Measurements from ENCODE around the gene AP4S1.

Gene AP4S1

DNA sequence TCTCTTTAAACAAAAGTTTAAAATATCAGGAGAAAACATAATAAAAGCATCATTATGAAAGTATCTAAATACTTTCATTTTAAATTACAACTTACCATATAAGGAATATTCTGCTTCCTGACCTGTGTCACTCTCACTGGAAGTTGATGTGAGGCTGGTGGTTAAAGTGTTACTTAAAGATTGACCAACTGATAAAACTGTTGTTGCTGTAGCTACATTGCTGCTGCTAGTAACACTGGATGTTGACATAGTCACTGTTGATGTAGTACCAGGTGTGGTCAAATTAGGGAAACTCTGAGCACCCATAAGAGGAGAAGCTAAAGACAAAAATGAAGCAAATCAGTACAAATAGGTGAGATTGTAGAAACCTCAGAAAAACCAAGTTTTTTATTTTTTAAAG, 102.2 kb downstream of the AP4S1 start (continued):
- TF ChIP-seq KLF9 (tag by site-specific recombination; IDR thresholded peaks at IDR 0.05; ENCODE audit: low read depth) = no peak
- TF ChIP-seq, protein P1, sequence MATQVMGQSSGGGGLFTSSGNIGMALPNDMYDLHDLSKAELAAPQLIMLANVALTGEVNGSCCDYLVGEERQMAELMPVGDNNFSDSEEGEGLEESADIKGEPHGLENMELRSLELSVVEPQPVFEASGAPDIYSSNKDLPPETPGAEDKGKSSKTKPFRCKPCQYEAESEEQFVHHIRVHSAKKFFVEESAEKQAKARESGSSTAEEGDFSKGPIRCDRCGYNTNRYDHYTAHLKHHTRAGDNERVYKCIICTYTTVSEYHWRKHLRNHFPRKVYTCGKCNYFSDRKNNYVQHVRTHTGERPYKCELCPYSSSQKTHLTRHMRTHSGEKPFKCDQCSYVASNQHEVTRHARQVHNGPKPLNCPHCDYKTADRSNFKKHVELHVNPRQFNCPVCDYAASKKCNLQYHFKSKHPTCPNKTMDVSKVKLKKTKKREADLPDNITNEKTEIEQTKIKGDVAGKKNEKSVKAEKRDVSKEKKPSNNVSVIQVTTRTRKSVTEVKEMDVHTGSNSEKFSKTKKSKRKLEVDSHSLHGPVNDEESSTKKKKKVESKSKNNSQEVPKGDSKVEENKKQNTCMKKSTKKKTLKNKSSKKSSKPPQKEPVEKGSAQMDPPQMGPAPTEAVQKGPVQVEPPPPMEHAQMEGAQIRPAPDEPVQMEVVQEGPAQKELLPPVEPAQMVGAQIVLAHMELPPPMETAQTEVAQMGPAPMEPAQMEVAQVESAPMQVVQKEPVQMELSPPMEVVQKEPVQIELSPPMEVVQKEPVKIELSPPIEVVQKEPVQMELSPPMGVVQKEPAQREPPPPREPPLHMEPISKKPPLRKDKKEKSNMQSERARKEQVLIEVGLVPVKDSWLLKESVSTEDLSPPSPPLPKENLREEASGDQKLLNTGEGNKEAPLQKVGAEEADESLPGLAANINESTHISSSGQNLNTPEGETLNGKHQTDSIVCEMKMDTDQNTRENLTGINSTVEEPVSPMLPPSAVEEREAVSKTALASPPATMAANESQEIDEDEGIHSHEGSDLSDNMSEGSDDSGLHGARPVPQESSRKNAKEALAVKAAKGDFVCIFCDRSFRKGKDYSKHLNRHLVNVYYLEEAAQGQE (tag by site-specific recombination; IDR thresholded peaks at IDR 0.05) = no peak
- TF ChIP-seq KLF1 (tag by site-specific recombination; IDR thresholded peaks at IDR 0.05) = no peak
- TF ChIP-seq ZNF214 (tag by site-specific recombination; IDR thresholded peaks at IDR 0.05; ENCODE audit: borderline replicate concordance) = no peak
- TF ChIP-seq HOXD13 (CRISPR knock-in tag; IDR thresholded peaks at IDR 0.05; ENCODE audit: borderline replicate concordance) = no peak
- no peak for TF ChIP-seq ZNF37A (tag by site-specific recombination; IDR thresholded peaks at IDR 0.05)
- no peak for TF ChIP-seq ZNF280D (tag by site-specific recombination; IDR thresholded peaks at IDR 0.05)
- no peak for TF ChIP-seq ZNF223 (tag by site-specific recombination; IDR thresholded peaks at IDR 0.05)

- Histone ChIP-seq H3K4me1 (ENCODE audit: control insufficient read depth, insufficient read depth, low read length) (no peaks in the 10 kb centered on the region), H3K4me3 (ENCODE audit: low read depth, low read length) (no peak overlapping the region), H3K36me3 (ENCODE audit: control insufficient read depth in 2 of 2, insufficient read depth in 1 of 2, low read length in 2 of 2) (peaks cover 64 to 74% of the 10 kb centered on the region in 2 experiments), H3K27ac (ENCODE audit: extremely low read depth, low read depth, low read length) (no peak overlapping the region), H3K9me3 (ENCODE audit: control insufficient read depth, insufficient read depth, low read depth, low read length) (no peaks in the 10 kb centered on the region)
- ChIA-PET POLR2A (interaction anchor here (0.5 kb wide), 1 partner anchor 48 kb away, joined by 3 read pairs; no protein-coding TSS in a partner anchor), CTCF (interaction anchor here (0.6 to 0.7 kb wide), 3 partner anchors 19 to 218 kb away, joined by 3 read pairs; no protein-coding TSS in a partner anchor)
- TF ChIP-seq ZNF274 (IDR thresholded peaks at IDR 0.05; ENCODE audit: low read length) = no peak
- TF ChIP-seq ZNF274 (tag by site-specific recombination; IDR thresholded peaks at IDR 0.05; ENCODE audit: borderline replicate concordance) = no peak
- TF ChIP-seq ZNF366 (tag by site-specific recombination; conservative IDR thresholded peaks at IDR 0.05) = no peak
- no peak for TF ChIP-seq ZNF629 (tag by site-specific recombination; IDR thresholded peaks at IDR 0.05)
Measured at GRCh38 chr14:31128601-31129526, 103.4 kb downstream of the AP4S1 start.

GRCh38 chr14:31133133-31133532, 107.7 kb downstream of the AP4S1 start:
- Histone ChIP-seq H3K4me3 (ENCODE audit: low read depth, low read length) (no peak overlapping the region), H3K4me1 (ENCODE audit: control insufficient read depth, insufficient read depth, low read length) (no peaks in the 10 kb centered on the region), H3K36me3 (ENCODE audit: control insufficient read depth in 2 of 2, insufficient read depth in 1 of 2, low read length in 2 of 2) (peaks cover 72 to 73% of the 10 kb centered on the region in 2 experiments), H3K9me3 (ENCODE audit: control insufficient read depth, insufficient read depth, low read depth, low read length) (no peaks in the 10 kb centered on the region), H3K27ac (ENCODE audit: extremely low read depth, low read depth, low read length) (no peak overlapping the region)
- POLR2A ChIA-PET = no interaction called here
- CTCF ChIA-PET = no interaction called here
- TF ChIP-seq ZNF76 (tag by site-specific recombination; IDR thresholded peaks at IDR 0.05; ENCODE audit: borderline replicate concordance, low read depth) = no peak
- TF ChIP-seq ZNF623 (tag by site-specific recombination; IDR thresholded peaks at IDR 0.05) = no peak
- TF ChIP-seq ZNF610 (tag by site-specific recombination; IDR thresholded peaks at IDR 0.05; ENCODE audit: borderline replicate concordance) = no peak
- no peak for TF ChIP-seq INSM2 (tag by site-specific recombination; IDR thresholded peaks at IDR 0.05)
- TF ChIP-seq ZNF248 (tag by site-specific recombination; IDR thresholded peaks at IDR 0.05) = no peak
- TF ChIP-seq REPIN1 (tag by site-specific recombination; IDR thresholded peaks at IDR 0.05; ENCODE audit: low read depth) = no peak
- TF ChIP-seq ZNF768 (tag by site-specific recombination; IDR thresholded peaks at IDR 0.05) = no peak
- no peak for TF ChIP-seq ZNF26 (tag by site-specific recombination; IDR thresholded peaks at IDR 0.05)
- no peak for TF ChIP-seq ZNF140 (tag by site-specific recombination; IDR thresholded peaks at IDR 0.05)
- no peak for TF ChIP-seq ZNF48 (tag by site-specific recombination; IDR thresholded peaks at IDR 0.05)
- TF ChIP-seq ZFP37 (tag by site-specific recombination; IDR thresholded peaks at IDR 0.05) = no peak

All from HEK293 (cell line).